Retinal pigment epithelial cell (primary cell): ENCODE measurements around the gene C2CD3.

Experiments
- DNase-seq: peaks from one replicate; pipeline ENCODE4 v3.0.0-alpha.2; 2010; ENCODE audit warnings: low read depth
- H3K4me3 ChIP-seq: 2 replicates; pipeline ENCODE4 v1.5.1; 2011; ENCODE audit warnings: mild to moderate bottlenecking, low read length, control low read depth, moderate library complexity
- CTCF ChIP-seq: conservative IDR thresholded peaks from 2 replicates; pipeline ENCODE4 v1.5.1; 2011; ENCODE audit warnings: low read depth, low read length, control low read depth, inconsistent platforms

C2CD3 gene

DNA sequence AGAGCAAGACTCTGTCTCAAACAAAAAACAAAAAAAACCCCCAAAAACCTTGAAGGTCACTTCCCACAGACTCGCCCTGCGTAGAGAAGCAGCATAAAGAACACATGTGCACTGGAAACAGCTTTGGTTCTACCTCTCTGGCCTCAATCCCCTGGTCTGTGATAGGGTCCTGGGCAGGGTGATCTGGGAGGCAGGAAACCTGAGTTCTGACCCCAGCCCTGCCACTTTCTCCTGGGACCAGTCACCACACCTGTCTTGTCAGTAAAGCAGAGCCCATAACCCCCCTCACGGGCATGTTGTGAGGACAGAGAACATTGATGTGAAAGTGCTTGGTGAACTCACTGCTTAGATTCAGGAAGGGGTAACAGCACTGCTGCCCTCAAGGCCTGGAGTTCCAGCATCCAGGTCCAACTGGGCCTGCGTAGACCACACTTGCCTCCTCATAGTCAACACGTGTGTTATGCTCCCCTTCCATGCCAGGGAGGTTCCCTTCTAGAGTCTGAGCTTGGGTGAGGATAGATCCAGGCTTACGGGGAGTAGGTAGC is 199.6 kb downstream of the C2CD3 start:
- H3K4me3 ChIP-seq: no peak overlapping the region
- TF ChIP-seq CTCF: no peak
- no peak for DNase-seq

- TF ChIP-seq CTCF: no peak
- no peak overlapping the region for H3K4me3 ChIP-seq
- no peak for DNase-seq
These were observed 200.6 kb downstream of the C2CD3 start for GRCh38 chr11:73969991-73970800.

GRCh38 chr11:73969091-73969490 is 201.7 kb downstream of the C2CD3 start:
- DNase-seq: no peak
- H3K4me3 ChIP-seq: no peak overlapping the region
- TF ChIP-seq CTCF: no peak

DNA sequence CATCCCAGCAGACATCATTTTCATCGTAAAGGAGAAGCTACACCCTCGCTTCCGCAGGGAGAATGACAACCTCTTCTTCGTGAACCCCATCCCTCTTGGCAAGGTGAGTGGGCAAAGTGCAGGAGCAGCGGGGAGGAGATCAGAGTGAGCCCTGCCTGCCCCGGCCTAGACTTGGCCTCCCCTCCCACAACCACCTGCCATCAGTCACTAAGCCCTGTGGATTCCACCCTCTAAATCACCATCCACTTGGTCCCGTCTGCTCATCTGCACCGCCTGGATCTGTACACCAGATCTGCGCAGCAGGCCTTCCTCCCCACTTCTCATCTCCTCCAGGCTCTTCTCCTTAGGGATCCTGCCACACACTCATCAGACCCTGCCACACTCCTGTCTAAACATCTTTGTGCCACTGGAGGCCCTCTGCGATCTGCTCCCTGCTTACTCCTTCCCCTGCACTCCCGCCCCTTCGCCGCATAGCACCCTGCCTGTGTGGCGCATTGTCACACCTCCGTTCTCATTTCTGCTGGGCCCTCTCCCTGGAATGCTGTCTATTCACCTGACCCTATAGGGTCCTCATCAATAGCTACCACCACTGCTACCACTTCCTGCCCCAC is 202.3 kb downstream of the C2CD3 start:
- no peak for TF ChIP-seq CTCF
- no peak overlapping the region for H3K4me3 ChIP-seq
- DNase-seq: no peak

DNA sequence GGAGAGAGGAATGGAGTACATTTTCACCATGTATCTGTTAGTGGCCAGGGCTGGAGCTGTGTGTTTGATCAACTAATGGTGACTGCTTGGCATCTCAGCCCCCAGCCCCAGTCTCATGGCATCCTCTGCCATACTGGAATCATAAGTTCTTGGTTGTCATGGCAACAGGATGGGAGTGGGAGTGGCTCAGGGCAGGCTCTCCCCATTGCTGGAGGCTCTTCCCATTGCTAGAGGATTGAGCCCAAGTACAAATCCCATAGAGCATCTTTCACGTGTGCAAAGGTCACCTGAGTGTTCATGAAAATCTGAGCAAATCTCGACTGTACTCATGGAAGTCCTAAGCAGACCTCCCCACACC is 205.1 kb downstream of the C2CD3 start:
- no peak overlapping the region for H3K4me3 ChIP-seq
- no peak for TF ChIP-seq CTCF
- no peak for DNase-seq

- no peak for TF ChIP-seq CTCF
- no peak for DNase-seq
- no peak overlapping the region for H3K4me3 ChIP-seq
These were observed 205.6 kb downstream of the C2CD3 start for GRCh38 chr11:73965076-73965763.
